Erythroblast (primary cell): ENCODE measurements around the gene NSMCE4A.

Experiments used
- GATA1 ChIP-seq: IDR thresholded peaks from 2 replicates; pipeline ENCODE4 v1.6.1; 2011; ENCODE audit warnings: low read depth, mild to moderate bottlenecking, control low read depth, low read length, moderate library complexity
- POLR2A ChIP-seq: IDR thresholded peaks from 2 replicates; pipeline ENCODE4 v1.6.1; 2011; ENCODE audit warnings: mild to moderate bottlenecking, low read length

GRCh38 chr10:121936295-121936694 is 38.7 kb downstream of the NSMCE4A start:
- TF ChIP-seq POLR2A: no peak
- no peak for TF ChIP-seq GATA1
